Measurements from ENCODE around the gene TMC8.

- TF ChIP-seq CTCF (conservative IDR thresholded peaks at IDR 0.05) = peak; percentile 66
- 0 out of 2 replicates have a peak, but pooled peaks have one; percentile 50 for TF ChIP-seq ZFX (IDR thresholded peaks at IDR 0.05)
Measured at GRCh38 chr17:78174870-78175642, 44.5 kb downstream of the TMC8 start.
